NT2/D1 (cell line): ENCODE data around the gene OGT.
"Not testable (repeated sequence)": the region's sequence is repeated elsewhere in the genome, so short reads cannot be mapped to it uniquely, and the experiment has no call there.

Experiments
- DNase-seq: peaks from one replicate; pipeline ENCODE4 v3.0.0-alpha.2; 2011; ENCODE audit warnings: low read depth, low spot score
- H3K27me3 ChIP-seq: 2 replicates; pipeline ENCODE4 v1.6.0; 2011; ENCODE audit warnings: mild to moderate bottlenecking; ENCODE audit not compliant: insufficient read length, insufficient read depth
- H3K36me3 ChIP-seq: 2 replicates; pipeline ENCODE4 v1.6.1; 2011; ENCODE audit warnings: mild to moderate bottlenecking, low read length, mixed read lengths; ENCODE audit not compliant: insufficient read depth, insufficient read length
- H3K4me1 ChIP-seq: 2 replicates; pipeline ENCODE4 v1.5.1; 2011; ENCODE audit not compliant: insufficient read depth, insufficient read length
- H3K4me3 ChIP-seq: 2 replicates; pipeline ENCODE4 v1.5.1; 2011; ENCODE audit warnings: low read depth; ENCODE audit not compliant: insufficient read length
- H3K9ac ChIP-seq: 2 replicates; pipeline ENCODE4 v1.6.0; 2011; ENCODE audit warnings: low read depth; ENCODE audit not compliant: insufficient read length
- H3K9me3 ChIP-seq: 2 replicates; pipeline ENCODE4 v1.5.1; 2011; ENCODE audit warnings: mild to moderate bottlenecking, low read length; ENCODE audit not compliant: insufficient read depth
- SUZ12 ChIP-seq: IDR thresholded peaks from 2 replicates; pipeline ENCODE4 v1.6.1; 2011; ENCODE audit not compliant: insufficient read length, insufficient read depth; ENCODE audit errors: extremely low read depth
- YY1 ChIP-seq: IDR thresholded peaks from 2 replicates; pipeline ENCODE4 v1.6.1; 2011; ENCODE audit not compliant: insufficient read length, insufficient read depth
- ZNF274 ChIP-seq: IDR thresholded peaks from 2 replicates; pipeline ENCODE4 v1.6.1; 2011; ENCODE audit warnings: mild to moderate bottlenecking, low read depth, low read length

The OGT gene

GRCh38 chrX:71599965-71600364, 67.1 kb downstream of the OGT start:
- H3K9ac ChIP-seq: no peak overlapping the region
- TF ChIP-seq SUZ12 (no peak), ZNF274 (no peak), YY1 (no peak)
- H3K9me3 ChIP-seq: no peaks in the 10 kb centered on the region; the same call in 1 of the 2 replicates
- H3K4me3 ChIP-seq: no peak overlapping the region
- H3K36me3 ChIP-seq: peaks cover 21% of the 10 kb centered on the region
- H3K27me3 ChIP-seq: no peaks in the 10 kb centered on the region
- H3K4me1 ChIP-seq: no peaks in the 10 kb centered on the region
- DNase-seq: no peak

GRCh38 chrX:71603618-71604017, 70.7 kb downstream of the OGT start:
- no peaks in the 10 kb centered on the region for H3K4me1 ChIP-seq
- no peak overlapping the region for H3K4me3 ChIP-seq
- no peaks in the 10 kb centered on the region; the same call in 1 of the 2 replicates for H3K9me3 ChIP-seq
- no peak overlapping the region for H3K9ac ChIP-seq
- H3K36me3 ChIP-seq: peaks cover 27% of the 10 kb centered on the region
- TF ChIP-seq SUZ12: no peak
- TF ChIP-seq YY1: no peak
- TF ChIP-seq ZNF274: no peak
- H3K27me3 ChIP-seq: no peaks in the 10 kb centered on the region
- no peak for DNase-seq

DNA sequence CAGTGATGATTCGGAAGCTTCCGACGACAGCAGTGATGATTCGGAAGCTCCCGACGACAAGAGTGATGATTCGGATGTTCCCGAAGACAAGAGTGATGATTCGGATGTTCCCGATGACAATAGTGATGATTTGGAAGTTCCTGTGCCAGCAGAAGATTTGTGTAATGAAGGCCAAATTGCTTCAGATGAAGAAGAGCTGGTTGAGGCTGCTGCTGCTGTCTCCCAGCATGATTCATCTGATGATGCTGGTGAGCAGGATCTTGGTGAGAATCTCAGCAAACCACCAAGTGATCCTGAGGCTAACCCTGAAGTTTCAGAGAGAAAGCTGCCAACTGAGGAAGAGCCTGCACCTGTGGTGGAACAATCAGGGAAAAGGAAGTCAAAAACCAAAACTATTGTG, 71.2 kb downstream of the OGT start:
- Histone ChIP-seq H3K4me3 (no peak overlapping the region), H3K9me3 (no peaks in the 10 kb centered on the region; the same call in 1 of the 2 replicates), H3K9ac (no peak overlapping the region), H3K4me1 (no peaks in the 10 kb centered on the region), H3K36me3 (peaks cover 29% of the 10 kb centered on the region), H3K27me3 (no peaks in the 10 kb centered on the region)
- no peak for DNase-seq
- no peak for TF ChIP-seq SUZ12
- TF ChIP-seq ZNF274: no peak
- TF ChIP-seq YY1: no peak

DNA sequence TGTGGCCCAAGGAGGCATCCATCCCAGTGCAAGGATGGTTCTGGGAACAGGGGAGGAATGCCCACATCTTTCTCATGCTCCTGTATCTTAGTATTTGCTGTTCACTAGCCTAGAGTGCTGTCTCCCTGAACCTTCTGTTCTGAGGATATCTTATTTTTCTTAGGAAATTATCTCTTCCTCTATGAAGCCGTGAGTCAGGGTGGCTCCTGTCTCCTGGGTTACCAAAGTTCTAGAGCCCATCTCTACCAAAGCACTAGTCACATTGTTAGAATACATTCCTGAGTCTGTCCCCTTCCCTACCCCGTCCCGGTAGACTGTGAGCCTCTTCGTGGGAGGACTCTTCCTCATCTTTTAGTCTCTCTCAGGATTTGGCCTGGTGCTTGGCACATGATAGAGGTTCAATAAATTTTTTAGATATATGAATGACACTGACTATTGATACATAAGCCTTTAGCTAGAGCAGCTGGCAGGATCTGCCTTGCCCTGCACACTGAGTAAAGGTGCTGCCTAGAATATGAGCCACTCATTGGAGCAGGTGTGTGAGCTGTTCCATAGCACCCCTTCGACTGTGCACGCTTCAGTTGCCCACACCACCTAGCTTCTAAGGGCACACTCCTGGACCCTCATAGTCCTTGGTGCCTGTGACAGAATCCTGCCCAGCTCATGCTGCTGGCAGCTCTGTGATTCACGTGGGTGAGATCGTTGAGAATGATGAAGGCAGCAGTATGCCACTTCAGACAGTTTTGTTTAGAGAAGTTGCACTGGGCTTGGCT, 72.1 kb downstream of the OGT start:
- Histone ChIP-seq H3K4me3 (no peak overlapping the region), H3K27me3 (no peaks in the 10 kb centered on the region), H3K36me3 (peaks cover 30% of the 10 kb centered on the region), H3K4me1 (no peaks in the 10 kb centered on the region), H3K9me3 (no peaks in the 10 kb centered on the region; the same call in 1 of the 2 replicates), H3K9ac (no peak overlapping the region)
- DNase-seq: no peak
- TF ChIP-seq YY1 (no peak), SUZ12 (no peak), ZNF274 (no peak)

DNA sequence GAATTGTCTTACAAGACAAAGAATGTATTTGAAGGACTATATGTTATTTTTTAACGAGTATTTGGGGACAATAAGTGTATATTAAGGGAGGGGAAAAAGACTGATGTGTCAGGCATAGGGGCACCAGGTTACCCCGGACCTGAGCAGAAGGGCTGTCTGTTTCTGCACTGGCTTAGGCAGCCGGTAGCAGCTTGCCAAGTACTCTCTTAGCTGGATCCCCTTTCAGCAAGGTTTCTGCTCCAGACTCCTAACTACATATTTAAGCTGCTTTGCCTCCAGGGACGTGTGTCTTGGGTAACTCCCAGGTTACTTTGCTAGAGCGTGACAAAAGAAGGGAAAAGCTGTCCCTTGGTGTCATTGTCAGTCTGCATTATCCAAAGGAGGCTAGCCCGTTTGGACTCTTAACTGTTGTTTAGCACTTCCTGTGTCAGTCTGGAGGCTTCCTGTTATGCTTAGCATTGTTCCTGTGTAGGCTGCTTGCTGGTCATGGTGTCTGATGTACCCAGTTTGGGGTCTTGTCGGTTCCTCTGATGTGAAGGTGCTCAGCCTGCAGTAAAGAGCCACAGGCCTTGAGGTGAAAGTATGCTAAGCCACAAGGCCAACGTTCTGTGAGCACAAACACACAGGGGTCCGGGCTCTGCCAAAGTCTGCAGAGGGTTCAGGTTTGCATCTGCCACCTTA, 73.8 kb downstream of the OGT start:
- H3K27me3 ChIP-seq: no peaks in the 10 kb centered on the region

GRCh38 chrX:71607488-71607887, 74.6 kb downstream of the OGT start:
- H3K9me3 ChIP-seq: no peaks in the 10 kb centered on the region; the same call in 1 of the 2 replicates
- H3K27me3 ChIP-seq: no peaks in the 10 kb centered on the region
- no peaks in the 10 kb centered on the region for H3K4me1 ChIP-seq
- DNase-seq: no peak
- H3K36me3 ChIP-seq: peaks cover 45% of the 10 kb centered on the region
- H3K4me3 ChIP-seq: no peak overlapping the region
- H3K9ac ChIP-seq: no peak overlapping the region
- TF ChIP-seq ZNF274 (no peak), YY1 (no peak), SUZ12 (no peak)

More for the DNA sequence above, 73.8 kb downstream of the OGT start:
- no peaks in the 10 kb centered on the region; the same call in 1 of the 2 replicates for H3K9me3 ChIP-seq
- H3K36me3 ChIP-seq: peaks cover 40% of the 10 kb centered on the region
- no peak overlapping the region for H3K9ac ChIP-seq
- TF ChIP-seq ZNF274: no peak
- TF ChIP-seq YY1: no peak
- no peak for TF ChIP-seq SUZ12
- H3K4me3 ChIP-seq: no peak overlapping the region
- H3K4me1 ChIP-seq: no peaks in the 10 kb centered on the region
- no peak for DNase-seq

GRCh38 chrX:71609095-71609750, 76.3 kb downstream of the OGT start:
- Histone ChIP-seq H3K27me3 (no peaks in the 10 kb centered on the region), H3K4me3 (no peak overlapping the region), H3K36me3 (peaks cover 47% of the 10 kb centered on the region), H3K9ac (no peak overlapping the region), H3K4me1 (no peaks in the 10 kb centered on the region), H3K9me3 (no peaks in the 10 kb centered on the region)
- no peak for DNase-seq
- TF ChIP-seq SUZ12 (no peak), YY1 (no peak)

- not testable (repeated sequence) for H3K27me3 ChIP-seq, DNase-seq, H3K4me3 ChIP-seq, H3K4me1 ChIP-seq, H3K9ac ChIP-seq, H3K9me3 ChIP-seq
- H3K36me3 ChIP-seq: peaks cover 28% of the 10 kb centered on the region
Measured at GRCh38 chrX:71611736-71612135, 78.8 kb downstream of the OGT start.
